Measurements from ENCODE around the gene PEMT.

PEMT gene

DNA sequence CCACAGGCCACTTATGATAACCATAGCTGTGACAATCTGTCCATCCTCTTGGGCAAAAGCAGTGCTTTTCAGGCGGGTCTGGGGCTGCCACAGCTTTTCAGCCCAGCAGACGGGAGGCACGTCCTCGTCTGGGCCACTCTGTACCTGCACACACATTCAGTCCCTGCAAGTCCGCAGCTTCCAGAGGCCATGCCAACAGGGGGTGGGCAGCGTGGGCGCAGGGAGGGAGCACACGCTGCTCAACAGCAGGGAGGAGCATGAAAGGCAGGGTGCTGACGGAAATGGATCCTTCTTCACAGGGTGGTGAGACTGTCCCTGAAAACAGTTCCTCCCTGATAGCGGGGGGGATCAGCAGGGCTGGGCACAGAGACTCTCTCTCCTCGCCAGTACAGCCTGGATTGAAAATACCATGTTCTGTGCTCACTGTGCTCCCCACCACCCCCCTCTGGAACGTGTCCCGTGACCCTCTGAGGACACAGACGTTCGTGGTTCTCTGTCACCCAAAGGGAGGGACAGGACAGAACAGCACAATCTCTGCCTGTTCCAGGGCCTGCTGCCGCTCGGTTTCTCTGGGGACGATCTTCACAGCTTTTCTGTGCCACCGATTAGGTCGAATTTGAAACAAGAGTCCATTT is 41.7 kb downstream of the PEMT start:
- Histone ChIP-seq H3F3A (ENCODE audit: insufficient read depth, low read length) (no peaks in the 10 kb centered on the region), H3K79me2 (ENCODE audit: low read length) (no peaks in the 10 kb centered on the region), H3K4me1 (ENCODE audit: low read length) (no peaks in the 10 kb centered on the region), H3K9ac (ENCODE audit: low read length) (no peak overlapping the region), H2AFZ (ENCODE audit: low read length) (no peak overlapping the region), H3K9me3 (replicated peaks; ENCODE audit: insufficient read depth, low read length) (no peaks in the 10 kb centered on the region), H3K4me3 (ENCODE audit: low read length) (no peak overlapping the region), H3K4me2 (ENCODE audit: low read depth, low read length) (no peak overlapping the region), H3K27ac (ENCODE audit: low read length) (no peak overlapping the region), H3K9me2 (replicated peaks; ENCODE audit: insufficient read depth, low read length) (no peaks in the 10 kb centered on the region), H3K36me3 (replicated peaks; ENCODE audit: insufficient read depth, low read length) (no peaks in the 10 kb centered on the region), H4K20me1 (ENCODE audit: insufficient read depth, low read length) (no peaks in the 10 kb centered on the region), H3K27me3 (replicated peaks; ENCODE audit: insufficient read depth, low read length) (no peaks in the 10 kb centered on the region)
- TF ChIP-seq EZH2 (optimal IDR thresholded peaks at IDR 0.05; ENCODE audit: low read depth, low read length) (no peak), EZH2phosphoT487 (IDR thresholded peaks at IDR 0.05; ENCODE audit: low read length) (no peak)
- TF ChIP-seq, protein P1, sequence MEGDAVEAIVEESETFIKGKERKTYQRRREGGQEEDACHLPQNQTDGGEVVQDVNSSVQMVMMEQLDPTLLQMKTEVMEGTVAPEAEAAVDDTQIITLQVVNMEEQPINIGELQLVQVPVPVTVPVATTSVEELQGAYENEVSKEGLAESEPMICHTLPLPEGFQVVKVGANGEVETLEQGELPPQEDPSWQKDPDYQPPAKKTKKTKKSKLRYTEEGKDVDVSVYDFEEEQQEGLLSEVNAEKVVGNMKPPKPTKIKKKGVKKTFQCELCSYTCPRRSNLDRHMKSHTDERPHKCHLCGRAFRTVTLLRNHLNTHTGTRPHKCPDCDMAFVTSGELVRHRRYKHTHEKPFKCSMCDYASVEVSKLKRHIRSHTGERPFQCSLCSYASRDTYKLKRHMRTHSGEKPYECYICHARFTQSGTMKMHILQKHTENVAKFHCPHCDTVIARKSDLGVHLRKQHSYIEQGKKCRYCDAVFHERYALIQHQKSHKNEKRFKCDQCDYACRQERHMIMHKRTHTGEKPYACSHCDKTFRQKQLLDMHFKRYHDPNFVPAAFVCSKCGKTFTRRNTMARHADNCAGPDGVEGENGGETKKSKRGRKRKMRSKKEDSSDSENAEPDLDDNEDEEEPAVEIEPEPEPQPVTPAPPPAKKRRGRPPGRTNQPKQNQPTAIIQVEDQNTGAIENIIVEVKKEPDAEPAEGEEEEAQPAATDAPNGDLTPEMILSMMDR (IDR thresholded peaks at IDR 0.05; ENCODE audit: low read length), result no peak
- no peak for DNase-seq

DNA sequence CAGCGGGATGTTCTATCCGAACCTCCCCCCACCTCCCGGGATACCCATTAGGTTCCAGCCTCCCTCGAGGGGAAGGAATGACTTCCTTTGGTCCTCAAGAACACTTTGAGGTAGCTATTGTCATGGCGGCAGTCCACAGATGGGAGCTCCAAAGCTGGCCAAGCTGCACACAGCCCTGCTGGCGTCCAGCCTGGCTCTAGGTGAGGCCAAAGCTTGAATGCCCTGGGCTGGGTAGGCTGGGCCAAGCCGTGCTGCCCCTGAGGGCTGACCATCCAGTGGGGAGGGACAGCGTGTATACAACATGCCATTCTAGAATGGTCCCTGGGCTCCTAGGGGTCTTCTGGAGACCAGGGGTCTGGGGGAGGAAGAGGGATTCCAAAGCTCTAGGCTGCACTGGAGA is 43.5 kb downstream of the PEMT start:
- H3K4me2 ChIP-seq (ENCODE audit: low read depth, low read length), result no peak overlapping the region
- H2AFZ ChIP-seq (ENCODE audit: low read length), result no peak overlapping the region
- no peaks in the 10 kb centered on the region for H4K20me1 ChIP-seq (ENCODE audit: insufficient read depth, low read length)
- H3K9me2 ChIP-seq (replicated peaks; ENCODE audit: insufficient read depth, low read length), result no peaks in the 10 kb centered on the region
- H3K27ac ChIP-seq (ENCODE audit: low read length), result no peak overlapping the region
- H3K79me2 ChIP-seq (ENCODE audit: low read length), result no peaks in the 10 kb centered on the region
- DNase-seq, result no peak
- no peaks in the 10 kb centered on the region for H3K4me1 ChIP-seq (ENCODE audit: low read length)
- H3K9ac ChIP-seq (ENCODE audit: low read length), result no peak overlapping the region
- H3K4me3 ChIP-seq (ENCODE audit: low read length), result no peak overlapping the region
- H3K27me3 ChIP-seq (replicated peaks; ENCODE audit: insufficient read depth, low read length), result no peaks in the 10 kb centered on the region
- H3K9me3 ChIP-seq (replicated peaks; ENCODE audit: insufficient read depth, low read length), result no peaks in the 10 kb centered on the region
- no peaks in the 10 kb centered on the region for H3K36me3 ChIP-seq (replicated peaks; ENCODE audit: insufficient read depth, low read length)
- H3F3A ChIP-seq (ENCODE audit: insufficient read depth, low read length), result no peaks in the 10 kb centered on the region
- TF ChIP-seq, protein P1 (IDR thresholded peaks at IDR 0.05; ENCODE audit: low read length), result no peak
- TF ChIP-seq EZH2phosphoT487 (IDR thresholded peaks at IDR 0.05; ENCODE audit: low read length) (no peak), EZH2 (optimal IDR thresholded peaks at IDR 0.05; ENCODE audit: low read depth, low read length) (no peak)

DNA sequence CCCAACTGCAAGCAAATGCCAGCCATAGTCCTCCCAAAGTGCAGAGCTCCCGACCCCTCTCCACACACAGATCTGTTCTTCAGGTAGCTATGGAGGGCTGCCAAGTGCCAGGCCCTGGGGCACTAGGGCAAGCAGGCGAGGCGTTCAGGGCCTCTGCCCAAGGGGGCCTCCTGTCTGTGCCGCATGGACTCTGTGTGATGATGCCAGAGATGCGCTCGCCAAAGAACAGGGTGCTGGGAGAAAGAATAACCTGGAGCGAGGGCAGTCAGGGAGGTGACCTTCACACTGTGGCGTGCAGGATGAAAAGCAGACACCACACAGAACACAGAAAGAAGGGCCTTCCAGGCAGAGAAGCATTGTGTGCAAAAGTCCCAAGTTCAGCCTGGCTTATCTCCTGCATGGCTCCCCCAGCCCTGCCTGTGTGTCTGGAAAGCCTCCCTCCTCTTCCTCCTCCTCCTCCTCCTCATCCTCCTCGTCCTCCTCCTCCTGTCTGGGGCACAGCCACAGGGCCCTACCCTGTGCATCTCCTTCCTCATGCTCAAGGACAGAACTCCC is 44.2 kb downstream of the PEMT start:
- H3K4me1 ChIP-seq (ENCODE audit: low read length), result no peaks in the 10 kb centered on the region
- H2AFZ ChIP-seq (ENCODE audit: low read length), result no peak overlapping the region
- no peak overlapping the region for H3K27ac ChIP-seq (ENCODE audit: low read length)

More for the DNA sequence above, 44.2 kb downstream of the PEMT start:
- no peak for DNase-seq
- Histone ChIP-seq H3K27me3 (replicated peaks; ENCODE audit: insufficient read depth, low read length) (no peaks in the 10 kb centered on the region), H3K36me3 (replicated peaks; ENCODE audit: insufficient read depth, low read length) (no peaks in the 10 kb centered on the region), H3K9ac (ENCODE audit: low read length) (no peak overlapping the region), H3K4me2 (ENCODE audit: low read depth, low read length) (no peak overlapping the region), H3K9me2 (replicated peaks; ENCODE audit: insufficient read depth, low read length) (no peaks in the 10 kb centered on the region), H3K9me3 (replicated peaks; ENCODE audit: insufficient read depth, low read length) (no peaks in the 10 kb centered on the region), H4K20me1 (ENCODE audit: insufficient read depth, low read length) (no peaks in the 10 kb centered on the region), H3K79me2 (ENCODE audit: low read length) (no peaks in the 10 kb centered on the region), H3K4me3 (ENCODE audit: low read length) (no peak overlapping the region), H3F3A (ENCODE audit: insufficient read depth, low read length) (no peaks in the 10 kb centered on the region)
- TF ChIP-seq EZH2phosphoT487 (IDR thresholded peaks at IDR 0.05; ENCODE audit: low read length) (no peak), EZH2 (optimal IDR thresholded peaks at IDR 0.05; ENCODE audit: low read depth, low read length) (no peak)
- TF ChIP-seq, protein P1 (IDR thresholded peaks at IDR 0.05; ENCODE audit: low read length), result no peak

Data from MM.1S (cell line).